IMR-90 (cell line): ENCODE measurements around the gene TDRD1.

Experiments used
- BHLHE40 ChIP-seq: fragments of 150-350 bp; IDR thresholded peaks from 2 replicates; pipeline ENCODE4 v1.6.1; 2016; ENCODE audit warnings: mild to moderate bottlenecking, low read depth, low read length
- CEBPB ChIP-seq: IDR thresholded peaks from 2 replicates; pipeline ENCODE4 v1.6.1; 2012; ENCODE audit warnings: low read depth, low read length, improper control_type of control experiment
- CHD1 ChIP-seq: IDR thresholded peaks from 2 replicates; pipeline ENCODE4 v1.6.1; 2012; ENCODE audit warnings: low read depth, low read length, improper control_type of control experiment
- CTCF ChIP-seq: conservative IDR thresholded peaks from 2 replicates; pipeline ENCODE4 v1.5.1; 2012; ENCODE audit warnings: mild to moderate bottlenecking, low read depth, low read length, improper control_type of control experiment
- FOS ChIP-seq: fragments of 150-350 bp; IDR thresholded peaks from 2 replicates; pipeline ENCODE4 v1.6.1; 2016; ENCODE audit warnings: low read depth, low read length
- MAZ ChIP-seq: IDR thresholded peaks from 2 replicates; pipeline ENCODE4 v1.6.1; 2012; ENCODE audit warnings: low read depth, mild to moderate bottlenecking, low read length, improper control_type of control experiment, moderate library complexity, borderline replicate concordance
- MXI1 ChIP-seq: IDR thresholded peaks from 2 replicates; pipeline ENCODE4 v1.6.1; 2012; ENCODE audit warnings: low read depth, mild to moderate bottlenecking, low read length, moderate library complexity, borderline replicate concordance
- NFE2L2 ChIP-seq: fragments of 150-350 bp; IDR thresholded peaks from 2 replicates; pipeline ENCODE4 v1.6.1; 2016; ENCODE audit warnings: low read depth, mild to moderate bottlenecking, low read length
- POLR2A ChIP-seq: IDR thresholded peaks from 2 replicates; pipeline ENCODE4 v1.6.1; 2012; ENCODE audit warnings: mild to moderate bottlenecking, low read depth, low read length
- RAD21 ChIP-seq: IDR thresholded peaks from 2 replicates; pipeline ENCODE4 v1.6.1; 2012; ENCODE audit warnings: low read length, improper control_type of control experiment
- RFX5 ChIP-seq: IDR thresholded peaks from 2 replicates; pipeline ENCODE4 v1.8.0; 2012; ENCODE audit warnings: low read depth, mild to moderate bottlenecking, low read length, moderate library complexity
- SMC3 ChIP-seq: fragments of 150-350 bp; IDR thresholded peaks from 2 replicates; pipeline ENCODE4 v1.6.1; 2016; ENCODE audit warnings: low read depth, mild to moderate bottlenecking, antibody characterized with exemption, low read length, moderate library complexity
- USF2 ChIP-seq: fragments of 150-350 bp; IDR thresholded peaks from 2 replicates; pipeline ENCODE4 v1.6.1; 2017; ENCODE audit warnings: mild to moderate bottlenecking, antibody characterized with exemption, low read length, low read depth

GRCh38 chr10:114208351-114208750, 29.2 kb downstream of the TDRD1 start:
- TF ChIP-seq MAZ = no peak
- no peak for TF ChIP-seq SMC3
- no peak for TF ChIP-seq CTCF
- no peak for TF ChIP-seq CEBPB
- TF ChIP-seq POLR2A = no peak
- TF ChIP-seq BHLHE40 = no peak
- no peak for TF ChIP-seq CHD1
- no peak for TF ChIP-seq FOS
- TF ChIP-seq MXI1 = no peak
- no peak for TF ChIP-seq USF2
- no peak for TF ChIP-seq RFX5
- no peak for TF ChIP-seq RAD21
- no peak for TF ChIP-seq NFE2L2
